ENCODE measurements around the gene ZYG11A.

The ZYG11A gene

DNA sequence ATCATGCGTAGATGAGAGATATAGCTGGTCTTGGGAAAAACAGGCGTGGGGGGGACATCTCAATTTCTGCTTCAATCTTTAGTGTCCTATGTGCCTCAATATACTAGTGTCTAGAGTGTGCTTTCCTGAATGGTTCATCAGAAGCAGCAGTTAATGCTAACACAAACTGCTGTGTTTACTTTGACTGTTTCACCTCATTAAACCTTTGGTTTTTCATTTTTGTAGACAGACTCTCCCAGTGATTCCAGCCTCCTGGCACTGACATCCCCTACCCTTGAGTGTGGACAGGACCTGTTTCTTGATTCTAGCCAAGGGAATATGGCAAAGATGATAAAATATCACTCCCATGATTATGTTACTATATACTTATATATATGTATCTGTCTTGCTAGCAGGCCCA, 37.6 kb downstream of the ZYG11A start:
- no peak for DNase-seq

DNA sequence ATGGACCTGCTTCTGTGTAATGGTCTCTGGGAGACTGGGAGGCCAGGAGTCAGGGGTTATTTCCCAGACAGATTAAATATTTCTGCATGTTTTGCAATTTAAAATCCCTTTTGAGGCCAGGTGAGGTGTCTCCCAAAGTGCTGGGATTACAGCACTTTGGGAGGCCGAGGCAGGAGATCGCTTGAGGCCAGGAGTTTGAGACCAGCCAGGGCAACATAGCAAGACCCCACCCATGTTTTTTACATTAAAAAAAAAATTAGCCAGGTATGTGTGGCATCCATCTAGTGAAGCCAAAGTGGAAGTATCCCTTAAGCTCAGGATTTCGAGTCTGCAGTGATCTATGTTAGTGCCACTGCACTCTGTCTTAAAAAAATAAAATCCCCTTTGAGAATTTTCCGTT, 44.9 kb downstream of the ZYG11A start:
- no peak for DNase-seq

DNA sequence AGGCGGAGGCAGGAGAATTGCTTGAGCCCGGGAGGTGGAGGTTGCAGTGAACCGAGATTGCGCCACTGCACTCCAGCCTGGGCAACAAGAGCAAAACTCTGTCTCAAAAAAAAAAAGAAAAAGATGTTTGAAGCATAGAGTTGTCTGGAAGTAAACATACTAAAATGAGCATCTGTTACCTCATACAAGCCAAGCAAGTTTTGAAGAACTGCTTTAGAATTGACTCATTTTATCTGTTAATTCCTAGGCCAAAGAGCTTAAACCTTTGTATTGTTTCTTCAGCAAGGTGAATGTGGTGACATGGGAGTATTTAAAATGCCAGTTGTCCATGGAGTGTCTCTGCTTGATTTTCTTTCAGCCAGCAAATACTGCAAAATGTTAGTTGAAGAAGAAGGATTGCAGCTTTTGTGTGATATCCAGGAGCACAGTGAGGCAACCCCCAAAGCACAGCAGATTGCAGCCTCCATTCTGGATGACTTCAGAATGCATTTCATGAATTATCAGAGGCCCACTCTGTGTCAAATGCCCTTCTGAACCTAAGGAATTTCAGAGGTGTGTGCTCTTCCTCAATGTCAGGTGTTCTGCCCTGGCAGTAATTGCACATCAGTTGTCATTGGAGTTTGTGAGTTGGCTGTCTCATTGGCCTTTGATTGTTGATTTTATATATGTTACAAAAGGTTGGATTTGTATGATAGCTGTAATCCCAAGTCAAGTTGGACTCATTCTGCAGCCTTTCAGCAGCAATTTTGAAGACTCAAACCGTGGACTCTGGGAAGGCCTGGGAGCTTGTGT, 50.1 kb downstream of the ZYG11A start:
- DNase-seq: no peak

DNA sequence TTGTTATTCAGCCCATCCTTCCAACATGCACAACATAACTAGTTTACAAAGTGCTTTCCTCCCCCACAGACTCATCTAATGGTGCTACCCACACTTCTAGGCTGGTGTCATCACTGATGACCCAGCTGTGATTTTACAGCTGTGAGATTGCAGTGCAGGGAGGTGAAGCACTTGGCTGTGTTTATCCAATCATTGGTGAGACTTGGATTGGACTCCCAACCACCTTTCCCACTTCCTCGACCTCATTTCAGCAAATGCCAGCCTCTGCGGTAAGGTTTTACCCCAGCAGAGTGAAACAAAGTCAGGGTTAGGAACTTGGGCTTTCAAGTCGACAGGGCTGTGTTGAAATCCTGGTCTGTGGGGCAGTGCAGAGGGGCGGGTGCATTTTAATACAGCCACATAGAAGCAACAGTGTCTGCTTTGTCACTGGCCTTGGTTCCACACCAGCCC, 56.9 kb downstream of the ZYG11A start:
- no peak for DNase-seq

DNA sequence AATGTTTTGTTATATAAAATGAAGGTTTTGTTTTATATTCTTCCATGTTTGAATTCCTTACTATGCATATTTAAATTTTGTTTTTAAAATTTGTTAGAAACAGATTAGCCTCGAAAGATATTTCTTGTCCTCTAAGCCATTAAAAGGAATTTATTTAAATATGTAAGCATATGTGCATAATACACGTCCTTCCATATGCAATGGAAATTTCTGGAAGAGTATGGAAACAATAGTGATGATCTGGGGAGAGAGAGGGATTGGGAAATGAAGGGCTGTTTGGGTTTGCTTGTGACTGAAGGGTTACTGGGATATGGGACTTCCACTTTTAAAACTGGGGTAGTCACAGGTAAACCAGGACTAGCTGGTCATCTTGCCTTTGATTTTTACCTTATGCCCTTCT, 57.8 kb downstream of the ZYG11A start:
- no peak for DNase-seq

- DNase-seq: no peak
Measured at GRCh38 chr1:52901384-52901783, 58.8 kb downstream of the ZYG11A start.

- DNase-seq: no peak
Measured at GRCh38 chr1:52904208-52904926, 61.8 kb downstream of the ZYG11A start.

DNA sequence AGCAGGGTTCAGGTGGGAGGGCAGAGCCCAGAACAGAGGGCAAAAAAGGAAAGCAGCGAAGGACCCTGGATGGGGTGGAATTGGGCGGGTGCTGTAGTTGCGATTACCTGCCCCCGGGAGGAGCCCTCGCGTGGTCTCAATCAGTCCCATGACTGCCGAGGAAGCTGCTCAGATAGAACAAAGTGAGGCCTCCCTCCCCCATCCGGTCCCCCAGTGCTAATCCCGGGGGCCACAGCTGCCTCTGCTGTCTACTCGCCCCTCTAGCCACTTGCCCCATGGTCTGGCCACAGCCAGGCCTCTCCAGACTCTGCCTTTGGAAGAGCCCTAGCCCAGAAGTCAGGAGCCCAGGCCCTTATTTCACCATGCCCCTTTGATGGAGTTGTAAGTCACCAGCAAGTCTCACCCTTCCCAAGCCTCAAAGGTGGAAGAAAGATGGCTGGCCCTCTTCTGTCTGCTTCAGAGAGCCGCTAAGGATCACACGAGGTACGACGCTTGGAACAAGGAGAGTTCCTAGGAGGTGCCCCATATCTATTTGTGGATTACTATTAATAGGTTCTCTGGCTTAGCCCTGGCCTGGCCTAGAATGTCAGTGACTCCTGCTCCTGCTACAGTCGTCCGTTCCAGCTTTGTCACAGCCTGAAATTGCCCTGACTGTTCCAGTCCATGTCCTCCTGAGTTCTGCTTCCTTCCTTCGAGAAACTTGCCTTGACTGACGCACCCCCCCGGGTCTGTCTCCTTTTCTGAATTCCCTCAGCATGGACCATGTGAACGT, 62.6 kb downstream of the ZYG11A start:
- no peak for DNase-seq

DNA sequence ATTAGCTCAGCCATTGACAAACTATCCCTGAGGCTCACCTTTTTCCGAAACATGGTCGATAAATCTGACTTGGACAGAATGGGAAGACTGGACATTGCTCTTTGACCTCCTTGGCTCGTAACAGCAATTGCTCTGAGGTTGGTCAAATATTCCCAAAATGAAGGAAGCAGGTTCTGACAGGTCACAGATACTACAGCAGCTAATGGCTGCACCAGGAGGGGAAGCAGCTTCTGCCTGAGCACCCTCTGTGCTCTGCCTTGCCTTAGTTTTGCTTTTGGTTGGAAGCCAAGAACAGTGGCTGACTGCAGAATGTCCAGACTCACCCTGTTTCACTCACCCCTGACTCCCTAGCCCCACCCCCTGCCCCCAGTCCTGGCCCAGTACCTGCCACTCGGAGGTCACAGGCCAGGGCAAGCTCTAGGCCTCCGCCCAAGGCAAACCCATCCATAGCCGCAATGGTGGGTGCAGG, 63.6 kb downstream of the ZYG11A start:
- DNase-seq: no peak

GRCh38 chr1:52907068-52907811, 64.7 kb downstream of the ZYG11A start:
- no peak for DNase-seq

DNA sequence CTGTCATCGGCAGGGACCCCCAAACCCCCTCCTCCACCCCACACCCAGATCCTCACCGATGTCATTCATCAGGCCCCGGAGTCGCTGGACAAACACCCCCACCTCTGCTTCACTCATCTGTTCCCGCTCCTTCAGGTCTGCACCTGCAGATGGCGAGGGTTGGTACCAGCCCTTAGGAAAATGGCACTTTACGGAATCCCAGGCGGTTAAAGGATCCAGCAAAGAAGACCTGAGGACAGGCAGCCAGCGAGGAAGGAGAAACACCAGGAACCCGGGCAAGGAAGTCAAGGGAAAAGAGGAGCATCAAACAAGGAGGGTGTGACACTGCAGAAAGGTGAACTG, 65.2 kb downstream of the ZYG11A start:
- no peak for DNase-seq

- DNase-seq: no peak
Measured at GRCh38 chr1:52911541-52911940, 69.0 kb downstream of the ZYG11A start.

- DNase-seq: no peak
Measured at GRCh38 chr1:52913014-52913413, 70.5 kb downstream of the ZYG11A start.

GRCh38 chr1:52913537-52913936, 71.0 kb downstream of the ZYG11A start:
- no peak for DNase-seq

GRCh38 chr1:52914463-52914862, 71.9 kb downstream of the ZYG11A start:
- DNase-seq: no peak

- no peak for DNase-seq
Measured at GRCh38 chr1:52915211-52915854, 72.8 kb downstream of the ZYG11A start.

GRCh38 chr1:52915855-52916220, 73.3 kb downstream of the ZYG11A start:
- no peak for DNase-seq

DNA sequence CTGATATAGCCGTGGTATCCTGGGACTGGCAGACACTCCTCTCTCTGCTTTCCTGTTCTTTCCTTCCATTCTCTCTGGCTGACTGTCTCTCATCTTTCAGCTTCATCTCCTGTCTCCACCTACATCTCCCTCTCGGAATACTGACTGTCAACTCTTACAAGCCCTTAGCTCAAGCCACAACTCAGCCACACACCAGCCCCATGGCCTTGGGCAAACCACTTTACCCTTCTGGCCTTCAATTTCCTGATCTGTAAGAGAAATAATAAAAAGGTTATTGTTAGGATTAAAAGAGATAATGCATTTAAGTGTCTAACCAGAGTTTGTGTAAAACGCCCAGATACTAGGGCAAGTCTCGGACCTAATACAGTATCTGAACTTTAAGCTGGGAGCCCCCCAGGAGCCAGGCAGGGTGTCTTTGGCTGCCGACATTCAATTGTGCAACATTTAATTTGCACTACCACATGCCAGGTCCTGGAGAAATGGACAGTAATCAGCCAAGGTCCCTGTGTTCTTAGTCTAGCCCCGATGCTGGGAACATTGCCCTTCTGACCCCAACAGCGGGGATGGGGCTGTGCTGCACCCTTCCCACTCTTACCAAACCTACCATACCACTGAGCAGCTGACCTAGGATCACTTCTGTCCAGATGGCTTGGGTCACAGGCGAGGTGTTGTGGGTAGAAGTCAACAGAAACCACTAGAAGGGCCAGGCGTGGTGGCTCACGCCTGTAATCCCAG, 73.8 kb downstream of the ZYG11A start:
- DNase-seq: no peak

DNA sequence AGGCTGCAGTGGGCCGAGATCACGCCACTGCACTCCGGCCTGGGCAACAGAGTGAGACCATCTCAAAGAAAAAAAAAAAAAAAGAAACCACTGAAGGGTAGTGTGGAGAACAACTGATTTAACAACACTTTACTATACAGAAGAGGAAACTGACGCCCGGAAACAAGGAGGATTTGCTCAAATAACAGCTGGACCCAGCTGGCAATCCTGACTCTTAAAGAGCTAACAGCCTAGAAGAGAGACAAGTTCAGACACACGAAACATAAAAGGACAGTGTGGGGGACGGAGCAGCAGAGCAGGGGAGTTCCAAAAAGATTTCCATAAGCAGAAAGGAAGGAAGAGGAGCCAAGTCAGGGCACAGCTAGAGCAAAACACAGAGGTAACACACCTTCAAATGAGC, 74.6 kb downstream of the ZYG11A start:
- no peak for DNase-seq

DNA sequence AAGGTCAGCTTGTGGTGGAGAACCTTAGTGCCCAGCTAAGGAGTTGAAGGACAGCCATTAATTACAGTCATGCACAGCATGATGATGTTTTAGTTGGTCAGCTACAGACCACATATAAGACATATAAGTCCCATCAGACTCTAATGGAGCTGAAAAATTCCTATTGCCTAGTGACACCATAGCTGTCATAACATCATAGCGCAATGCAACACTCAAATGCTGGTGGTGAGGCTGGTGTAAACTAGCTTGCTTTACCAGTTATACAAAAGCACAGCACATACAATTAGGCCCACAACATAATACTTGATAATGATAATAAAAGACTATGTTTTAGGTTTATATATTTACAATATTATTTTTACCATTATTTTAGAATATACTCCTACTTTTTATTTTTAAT, 75.0 kb downstream of the ZYG11A start:
- DNase-seq: no peak

DNA sequence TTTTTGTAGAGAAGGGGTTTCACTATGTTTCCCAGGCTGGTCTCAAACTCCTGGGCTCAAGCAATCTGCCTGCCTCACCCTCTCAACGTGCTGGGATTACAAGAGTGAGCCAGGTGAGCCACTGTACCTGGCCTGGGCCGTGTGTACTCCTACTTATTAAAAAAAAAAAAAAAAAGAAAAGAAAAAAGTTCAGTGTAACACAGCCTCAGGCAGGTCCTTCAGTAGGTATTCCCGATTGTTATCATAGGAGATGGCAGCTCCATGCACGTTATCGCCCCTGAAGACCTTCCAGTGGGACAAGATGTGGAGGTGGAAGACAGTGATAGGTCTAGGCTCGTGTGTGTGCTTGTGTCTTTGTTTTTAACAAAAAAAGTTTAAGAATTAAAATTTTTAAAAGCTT, 75.6 kb downstream of the ZYG11A start:
- DNase-seq: no peak
